Suprapubic skin (tissue), 4 donors: Measurements from ENCODE around the gene STOX1.

Experiments used
- POLR2A ChIP-seq, 2 donors: fragments of 450-650 bp; IDR thresholded peaks; one replicate each; pipeline ENCODE4 v1.6.1; 2017; ENCODE audit warnings: antibody characterized with exemption in 2 of 2, mild to moderate bottlenecking in 2 of 2, moderate library complexity in 2 of 2
- POLR2AphosphoS5 ChIP-seq, 3 donors: sonication (generic); formaldehyde crosslinking; IDR thresholded peaks; one replicate each; pipeline ENCODE4 v1.6.1; 2017; ENCODE audit warnings: antibody characterized with exemption in 3 of 3
- TF ChIP-seq, protein P1 (sequence below), 2 donors: fragments of 200-600 bp in 1 of 2; fragments of 450-650 bp in 1 of 2; sonication (generic) in 1 of 2; IDR thresholded peaks; one replicate each; pipeline ENCODE4 v1.5.1; 2016 to 2019; ENCODE audit warnings: antibody characterized with exemption in 2 of 2, mild to moderate bottlenecking in 1 of 2, moderate library complexity in 1 of 2

GRCh38 chr10:68812420-68812819, 14.9 kb upstream of the STOX1 start:
- TF ChIP-seq, protein P1, sequence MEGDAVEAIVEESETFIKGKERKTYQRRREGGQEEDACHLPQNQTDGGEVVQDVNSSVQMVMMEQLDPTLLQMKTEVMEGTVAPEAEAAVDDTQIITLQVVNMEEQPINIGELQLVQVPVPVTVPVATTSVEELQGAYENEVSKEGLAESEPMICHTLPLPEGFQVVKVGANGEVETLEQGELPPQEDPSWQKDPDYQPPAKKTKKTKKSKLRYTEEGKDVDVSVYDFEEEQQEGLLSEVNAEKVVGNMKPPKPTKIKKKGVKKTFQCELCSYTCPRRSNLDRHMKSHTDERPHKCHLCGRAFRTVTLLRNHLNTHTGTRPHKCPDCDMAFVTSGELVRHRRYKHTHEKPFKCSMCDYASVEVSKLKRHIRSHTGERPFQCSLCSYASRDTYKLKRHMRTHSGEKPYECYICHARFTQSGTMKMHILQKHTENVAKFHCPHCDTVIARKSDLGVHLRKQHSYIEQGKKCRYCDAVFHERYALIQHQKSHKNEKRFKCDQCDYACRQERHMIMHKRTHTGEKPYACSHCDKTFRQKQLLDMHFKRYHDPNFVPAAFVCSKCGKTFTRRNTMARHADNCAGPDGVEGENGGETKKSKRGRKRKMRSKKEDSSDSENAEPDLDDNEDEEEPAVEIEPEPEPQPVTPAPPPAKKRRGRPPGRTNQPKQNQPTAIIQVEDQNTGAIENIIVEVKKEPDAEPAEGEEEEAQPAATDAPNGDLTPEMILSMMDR (IDR thresholded peaks at IDR 0.05) = no peak
- TF ChIP-seq POLR2A (IDR thresholded peaks at IDR 0.05) (no peak), POLR2AphosphoS5 (IDR thresholded peaks at IDR 0.05) (no peak)
